Transverse colon (tissue), 4 donors: ENCODE data around the gene EPYC. TPM values are rescaled to one million over a fixed set of nuclear protein-coding genes. Genes with fewer than 3 reads are reported as not detected.

Experiments
- DNase-seq: peaks from one replicate; pipeline ENCODE4 v3.0.0-alpha.2; 2019
- H3K27ac ChIP-seq, 4 donors: fragments of 200-600 bp; sonication (generic); 2 replicates each; pipeline ENCODE4 v1.5.1; 2016 to 2018; ENCODE audit warnings: inconsistent platforms in 4 of 4
- H3K27me3 ChIP-seq: fragments of 200-600 bp; sonication (generic); 2 replicates; pipeline ENCODE4 v1.5.1; 2017; ENCODE audit warnings: inconsistent platforms
- H3K36me3 ChIP-seq, 4 donors: fragments of 200-600 bp; sonication (generic); 2 replicates each; pipeline ENCODE4 v1.5.1; 2017 to 2019; ENCODE audit warnings: inconsistent platforms in 4 of 4
- H3K4me1 ChIP-seq, 4 donors: fragments of 200-600 bp; sonication (generic); 2 replicates each; pipeline ENCODE4 v1.5.1; 2017 to 2020; ENCODE audit warnings: inconsistent platforms in 4 of 4
- H3K4me3 ChIP-seq, 4 donors: fragments of 200-600 bp; sonication (generic); 1 replicate in 1 of 4; 2 replicates in 3 of 4; pipeline versions ENCODE4 v1.5.1 to v1.6.1; 2017 to 2019; ENCODE audit warnings: inconsistent platforms in 4 of 4
- H3K9me3 ChIP-seq, 2 donors: fragments of 200-600 bp; sonication (generic); 2 replicates each; pipeline ENCODE4 v1.5.1; 2017 to 2019; ENCODE audit warnings: inconsistent platforms in 2 of 2
- EP300 ChIP-seq: sonication (generic); formaldehyde crosslinking; IDR thresholded peaks from one replicate; pipeline ENCODE4 v1.6.1; 2017; ENCODE audit warnings: antibody characterized with exemption, low read depth
- POLR2A ChIP-seq: fragments of 450-650 bp; IDR thresholded peaks from one replicate; pipeline ENCODE4 v1.6.1; 2016; ENCODE audit warnings: antibody characterized with exemption, mild to moderate bottlenecking, moderate library complexity
- POLR2AphosphoS5 ChIP-seq, 3 donors: sonication (generic); formaldehyde crosslinking; IDR thresholded peaks; one replicate each; pipeline ENCODE4 v1.6.1; 2016; ENCODE audit warnings: antibody characterized with exemption in 3 of 3
- WGBS, 2 donors: methylation state at CpG; one replicate each; pipeline ENCODE4 v1.1.5; 2018; ENCODE audit warnings: low coverage in 1 of 2; 5-methylcytosine and 5-hydroxymethylcytosine counted together
- in situ Hi-C, 4 donors: fragments of 200-750 bp; cut with MboI; loops; one replicate each; pipeline versions ENCODE4 v1.15.0 to v1.15.1; 2017; ENCODE audit warnings: low sequenced_read_pairs in 3 of 4, low pct_ligation_motif_present in 1 of 4, low pct_unique_long_range_greater_than_20kb in 1 of 4
- intact Hi-C: fragments of 100-400 bp; cut with DNase I; formaldehyde crosslinking; loops from one replicate; pipeline ENCODE4 v1.15.1; 2023; ENCODE audit warnings: low total_unique reads
- total RNA-seq, 4 donors: library from RNA; depleted of rRNA; stranded (reverse); fragments of >200 nt; gene quantifications; one replicate each; pipeline ENCODE4 v1.1.0, GENCODE V29; 2016
- TF ChIP-seq, protein P1 (sequence below), 5 experiments: fragments of 200-600 bp in 3 of 5; fragments of 450-650 bp in 2 of 5; sonication (generic) in 3 of 5; IDR thresholded peaks; 1 replicate in 2 of 5; 2 replicates in 3 of 5; pipeline ENCODE4 v1.5.1; 2016 to 2017; ENCODE audit warnings: antibody characterized with exemption in 5 of 5, inconsistent platforms in 3 of 5, mild to moderate bottlenecking in 2 of 5, moderate library complexity in 1 of 5

EPYC gene
- total RNA-seq, 4 donors from 2014 or later: not detected

GRCh38 chr12:90972226-90972625, 32.5 kb downstream of the EPYC start:
- in situ Hi-C loops: loop anchor here in 2 of 4 donors (10.0 to 25.0 kb wide), 3 partner anchors 365 to 1665 kb away; no protein-coding TSS in a partner anchor
- TF ChIP-seq POLR2AphosphoS5 (IDR thresholded peaks at IDR 0.05) (no peak), EP300 (no peak), POLR2A (no peak)
- TF ChIP-seq, protein P1, sequence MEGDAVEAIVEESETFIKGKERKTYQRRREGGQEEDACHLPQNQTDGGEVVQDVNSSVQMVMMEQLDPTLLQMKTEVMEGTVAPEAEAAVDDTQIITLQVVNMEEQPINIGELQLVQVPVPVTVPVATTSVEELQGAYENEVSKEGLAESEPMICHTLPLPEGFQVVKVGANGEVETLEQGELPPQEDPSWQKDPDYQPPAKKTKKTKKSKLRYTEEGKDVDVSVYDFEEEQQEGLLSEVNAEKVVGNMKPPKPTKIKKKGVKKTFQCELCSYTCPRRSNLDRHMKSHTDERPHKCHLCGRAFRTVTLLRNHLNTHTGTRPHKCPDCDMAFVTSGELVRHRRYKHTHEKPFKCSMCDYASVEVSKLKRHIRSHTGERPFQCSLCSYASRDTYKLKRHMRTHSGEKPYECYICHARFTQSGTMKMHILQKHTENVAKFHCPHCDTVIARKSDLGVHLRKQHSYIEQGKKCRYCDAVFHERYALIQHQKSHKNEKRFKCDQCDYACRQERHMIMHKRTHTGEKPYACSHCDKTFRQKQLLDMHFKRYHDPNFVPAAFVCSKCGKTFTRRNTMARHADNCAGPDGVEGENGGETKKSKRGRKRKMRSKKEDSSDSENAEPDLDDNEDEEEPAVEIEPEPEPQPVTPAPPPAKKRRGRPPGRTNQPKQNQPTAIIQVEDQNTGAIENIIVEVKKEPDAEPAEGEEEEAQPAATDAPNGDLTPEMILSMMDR (IDR thresholded peaks at IDR 0.05): no peak
- H3K27me3 ChIP-seq: no peaks in the 10 kb centered on the region
- no peak overlapping the region for H3K4me3 ChIP-seq
- H3K36me3 ChIP-seq: no peaks in the 10 kb centered on the region
- intact Hi-C loops: no loop called here
- no peaks in the 10 kb centered on the region for H3K4me1 ChIP-seq
- no peaks in the 10 kb centered on the region for H3K9me3 ChIP-seq
- H3K27ac ChIP-seq: no peak overlapping the region
- DNase-seq: no peak

DNA sequence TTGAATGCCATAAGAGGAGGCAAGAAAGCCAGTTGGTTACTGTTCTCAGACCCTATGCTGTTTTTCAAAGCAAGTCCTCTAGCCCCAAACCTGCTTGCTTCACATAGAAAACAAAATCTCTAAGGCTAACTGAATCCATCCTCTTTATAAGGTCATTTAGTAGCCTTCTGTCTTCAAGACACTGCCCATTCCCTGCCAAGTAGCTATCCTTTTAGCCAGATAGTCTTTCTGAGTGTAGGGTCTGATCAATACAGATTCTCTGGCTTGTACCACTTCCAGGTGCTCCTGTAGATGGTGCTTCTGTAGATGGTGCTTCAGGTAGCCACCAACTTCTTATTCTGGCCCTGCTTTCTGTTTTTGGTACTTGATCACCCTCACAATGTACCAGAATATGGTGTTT, 33.9 kb downstream of the EPYC start:
- H3K4me3 ChIP-seq: no peak overlapping the region
- DNase-seq: no peak
- H3K4me1 ChIP-seq: no peaks in the 10 kb centered on the region
- TF ChIP-seq, protein P1 (IDR thresholded peaks at IDR 0.05): no peak
- TF ChIP-seq EP300: no peak
- no peak overlapping the region for H3K27ac ChIP-seq
- no peaks in the 10 kb centered on the region for H3K36me3 ChIP-seq
- in situ Hi-C loops: loop anchor here in 2 of 4 donors (10.0 to 25.0 kb wide), 3 partner anchors 366 to 1666 kb away; no protein-coding TSS in a partner anchor
- intact Hi-C loops: no loop called here
- no peaks in the 10 kb centered on the region for H3K9me3 ChIP-seq
- H3K27me3 ChIP-seq: no peaks in the 10 kb centered on the region

- intact Hi-C loops: no loop called here
Measured at GRCh38 chr12:90970471-90970870, 34.3 kb downstream of the EPYC start.

GRCh38 chr12:90969851-90970250, 34.9 kb downstream of the EPYC start:
- Histone ChIP-seq H3K4me1 (no peaks in the 10 kb centered on the region), H3K36me3 (no peaks in the 10 kb centered on the region), H3K9me3 (no peaks in the 10 kb centered on the region), H3K4me3 (no peak overlapping the region), H3K27me3 (no peaks in the 10 kb centered on the region), H3K27ac (no peak overlapping the region)
- DNase-seq: no peak
- WGBS, 2 donors: 69 to 80% methylated on average over 2 of the region's 2 CpGs
- TF ChIP-seq, protein P1 (IDR thresholded peaks at IDR 0.05): no peak
- TF ChIP-seq EP300 (no peak), POLR2AphosphoS5 (IDR thresholded peaks at IDR 0.05) (no peak), POLR2A (no peak)
- intact Hi-C loops: no loop called here
- in situ Hi-C loops: loop anchor here in 2 of 4 donors (10.0 to 25.0 kb wide), 3 partner anchors 367 to 1667 kb away; no protein-coding TSS in a partner anchor

More at GRCh38 chr12:90970471-90970870, 34.3 kb downstream of the EPYC start:
- Histone ChIP-seq H3K4me3 (no peak overlapping the region), H3K9me3 (no peaks in the 10 kb centered on the region), H3K4me1 (no peaks in the 10 kb centered on the region), H3K27ac (no peak overlapping the region), H3K36me3 (no peaks in the 10 kb centered on the region), H3K27me3 (no peaks in the 10 kb centered on the region)
- in situ Hi-C loops: loop anchor here in 2 of 4 donors (10.0 to 25.0 kb wide), 3 partner anchors 367 to 1667 kb away; no protein-coding TSS in a partner anchor
- TF ChIP-seq POLR2A (no peak), POLR2AphosphoS5 (IDR thresholded peaks at IDR 0.05) (no peak), EP300 (no peak)
- TF ChIP-seq, protein P1 (IDR thresholded peaks at IDR 0.05): no peak
- no peak for DNase-seq
